OCI-LY1 (cell line): ENCODE measurements around the gene CDK9.

ENCODE experiments used
- H2AFZ ChIP-seq: fragments of 200-600 bp; sonication (generic), shearing (Covaris generic); 2 replicates; pipeline ENCODE4 v1.6.0; 2014; ENCODE audit warnings: antibody characterized with exemption, mild to moderate bottlenecking, low read length
- H3F3A ChIP-seq: fragments of 200-600 bp; sonication (generic), shearing (Covaris generic); 2 replicates; pipeline ENCODE4 v1.6.0; 2014; ENCODE audit warnings: mild to moderate bottlenecking, antibody characterized with exemption, low read length, moderate library complexity; ENCODE audit not compliant: insufficient read depth
- H3K27ac ChIP-seq: fragments of 200-600 bp; sonication (generic); 2 replicates; pipeline ENCODE4 v1.5.1; 2014; ENCODE audit warnings: low read length, mixed run types, mild to moderate bottlenecking, low read depth; ENCODE audit not compliant: poor library complexity, severe bottlenecking
- H3K27me3 ChIP-seq: fragments of 200-600 bp; sonication (generic); 2 replicates; pipeline ENCODE4 v1.6.0; 2014; ENCODE audit warnings: antibody characterized with exemption, mild to moderate bottlenecking, low read length, moderate library complexity; ENCODE audit not compliant: insufficient read depth
- H3K36me3 ChIP-seq: fragments of 200-600 bp; sonication (generic); 2 replicates; pipeline ENCODE4 v1.6.1; 2014; ENCODE audit warnings: mild to moderate bottlenecking, antibody characterized with exemption, low read length, moderate library complexity, mixed read lengths; ENCODE audit not compliant: insufficient read depth
- H3K4me1 ChIP-seq: fragments of 200-600 bp; sonication (generic); 2 replicates; pipeline ENCODE4 v1.5.1; 2014; ENCODE audit warnings: mild to moderate bottlenecking, low read length, moderate library complexity; ENCODE audit not compliant: insufficient read depth, severe bottlenecking
- H3K4me2 ChIP-seq: fragments of 200-600 bp; sonication (generic), shearing (Covaris generic); 2 replicates; pipeline ENCODE4 v1.6.1; 2014; ENCODE audit warnings: low read length
- H3K4me3 ChIP-seq: fragments of 200-600 bp; sonication (generic); 2 replicates; pipeline ENCODE4 v1.5.1; 2014; ENCODE audit warnings: low read length, low read depth, mild to moderate bottlenecking, mixed read lengths; ENCODE audit not compliant: poor library complexity, severe bottlenecking
- H3K79me2 ChIP-seq: fragments of 200-600 bp; shearing (Covaris generic); 2 replicates; pipeline ENCODE4 v1.6.1; 2016; ENCODE audit warnings: mixed run types, low read length, mixed read lengths; ENCODE audit not compliant: insufficient read depth
- H3K9ac ChIP-seq: fragments of 200-600 bp; sonication (generic), shearing (Covaris generic); 2 replicates; pipeline ENCODE4 v1.6.1; 2014; ENCODE audit warnings: mild to moderate bottlenecking, low read length, mixed read lengths
- H3K9me2 ChIP-seq: fragments of 200-600 bp; sonication (generic), shearing (Covaris generic); 2 replicates; pipeline ENCODE4 v1.6.1; 2014; ENCODE audit warnings: low read depth, mild to moderate bottlenecking, low read length, mixed read lengths
- H3K9me3 ChIP-seq: fragments of 200-600 bp; shearing (Covaris generic); 2 replicates; pipeline ENCODE4 v1.6.1; 2014; ENCODE audit warnings: low read length, mixed read lengths
- H4K20me1 ChIP-seq: fragments of 200-600 bp; sonication (generic), shearing (Covaris generic); 2 replicates; pipeline ENCODE4 v1.6.0; 2016; ENCODE audit warnings: mild to moderate bottlenecking, low read length; ENCODE audit not compliant: insufficient read depth
- CTCF ChIP-seq: fragments of 200-600 bp; sonication (generic), shearing (Covaris generic); IDR thresholded peaks from 2 replicates; pipeline ENCODE4 v1.5.1; 2017; ENCODE audit warnings: mild to moderate bottlenecking, antibody characterized with exemption, low read length, moderate library complexity, mixed read lengths
- EZH2 ChIP-seq: fragments of 200-600 bp; sonication (generic), shearing (Covaris generic); IDR thresholded peaks from 2 replicates; pipeline ENCODE4 v1.8.0; 2017; ENCODE audit warnings: borderline replicate concordance, mixed run types, mild to moderate bottlenecking, antibody characterized with exemption, low read length, moderate library complexity, mixed read lengths

The CDK9 gene

GRCh38 chr9:127746959-127747569, 38.8 kb upstream of the CDK9 start:
- H3K9me2 ChIP-seq: no peaks in the 10 kb centered on the region
- H3K9ac ChIP-seq: no peak overlapping the region
- no peaks in the 10 kb centered on the region for H3K27me3 ChIP-seq
- no peak overlapping the region for H2AFZ ChIP-seq
- H3K4me2 ChIP-seq: no peak overlapping the region
- no peaks in the 10 kb centered on the region for H3K79me2 ChIP-seq
- H3K4me3 ChIP-seq: no peak overlapping the region
- H3F3A ChIP-seq: no peaks in the 10 kb centered on the region
- H3K9me3 ChIP-seq: no peaks in the 10 kb centered on the region
- no peak overlapping the region for H3K27ac ChIP-seq
- peaks cover 12% of the 10 kb centered on the region for H3K36me3 ChIP-seq
- H3K4me1 ChIP-seq: no peaks in the 10 kb centered on the region
- no peaks in the 10 kb centered on the region for H4K20me1 ChIP-seq
- TF ChIP-seq CTCF (no peak), EZH2 (no peak)

- H3K9ac ChIP-seq: no peak overlapping the region
- no peak overlapping the region for H3K4me2 ChIP-seq
- no peaks in the 10 kb centered on the region for H3K27me3 ChIP-seq
- no peaks in the 10 kb centered on the region for H3K9me2 ChIP-seq
- no peak overlapping the region for H3K4me3 ChIP-seq
- H3K4me1 ChIP-seq: no peaks in the 10 kb centered on the region
- H2AFZ ChIP-seq: no peak overlapping the region
- no peaks in the 10 kb centered on the region for H3F3A ChIP-seq
- H3K27ac ChIP-seq: no peak overlapping the region
- TF ChIP-seq EZH2 (no peak), CTCF (no peak)
- H3K36me3 ChIP-seq: peaks cover 12% of the 10 kb centered on the region
- H3K79me2 ChIP-seq: no peaks in the 10 kb centered on the region
- H4K20me1 ChIP-seq: no peaks in the 10 kb centered on the region
- H3K9me3 ChIP-seq: no peaks in the 10 kb centered on the region
Observed at GRCh38 chr9:127749090-127749787, 36.6 kb upstream of the CDK9 start.

- H3K27me3 ChIP-seq: no peaks in the 10 kb centered on the region
- no peak overlapping the region for H3K4me2 ChIP-seq
- no peaks in the 10 kb centered on the region for H3K4me1 ChIP-seq
- no peaks in the 10 kb centered on the region for H4K20me1 ChIP-seq
- peaks cover 12% of the 10 kb centered on the region for H3K36me3 ChIP-seq
- no peak overlapping the region for H3K9ac ChIP-seq
- H2AFZ ChIP-seq: no peak overlapping the region
- H3K79me2 ChIP-seq: no peaks in the 10 kb centered on the region
- H3K27ac ChIP-seq: no peak overlapping the region
- no peak for TF ChIP-seq CTCF
- no peak for TF ChIP-seq EZH2
- H3F3A ChIP-seq: no peaks in the 10 kb centered on the region
- H3K9me3 ChIP-seq: no peaks in the 10 kb centered on the region
- no peak overlapping the region for H3K4me3 ChIP-seq
- H3K9me2 ChIP-seq: no peaks in the 10 kb centered on the region
Observed at GRCh38 chr9:127751269-127752054, 34.4 kb upstream of the CDK9 start.
